Measurements from ENCODE around the gene NOP10. TPM values are rescaled to one million over a fixed set of nuclear protein-coding genes. Genes with fewer than 3 reads are reported as not detected.
A peak's percentile ranks its signal among the peaks of the same experiment; 100 is the strongest.

Gene NOP10
- polyA plus RNA-seq, 6 donors from 2014 or later = 255 to 387 (median 349) TPM

DNA sequence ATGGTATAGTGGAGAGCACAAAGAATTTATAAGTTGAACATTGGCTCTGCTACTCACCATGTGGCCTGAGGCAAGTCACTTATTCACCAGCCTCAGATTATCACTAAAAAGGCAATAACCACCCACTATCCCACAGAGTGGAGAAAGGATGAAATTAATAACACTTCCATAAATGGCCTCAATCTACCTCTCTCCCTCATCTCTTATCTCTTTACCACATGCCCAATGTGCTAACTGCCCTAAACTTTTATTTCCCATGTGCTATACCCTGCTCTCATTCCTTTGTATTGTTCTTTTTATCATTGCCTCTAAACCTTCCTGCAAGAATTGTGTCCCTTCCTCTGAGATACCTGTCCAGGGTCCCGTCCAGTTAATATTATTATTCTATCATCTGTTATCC is 31.4 kb downstream of the NOP10 start:
- H3K4me3 Mint-ChIP-seq = no peak overlapping the region
- H3K9me3 Mint-ChIP-seq = no peaks in the 10 kb centered on the region
- H3K27ac Mint-ChIP-seq = no peak overlapping the region
- H3K27me3 Mint-ChIP-seq = no peaks in the 10 kb centered on the region
- peaks cover 21 to 24% of the 10 kb centered on the region in 2 donors for H3K36me3 Mint-ChIP-seq
- DNase-seq (no peak), ATAC-seq (ENCODE audit: low read depth in 2 of 2) (no peak)
- H3K4me1 Mint-ChIP-seq = peaks cover 30 to 58% (median 48%) of the 10 kb centered on the region in 3 donors

DNA sequence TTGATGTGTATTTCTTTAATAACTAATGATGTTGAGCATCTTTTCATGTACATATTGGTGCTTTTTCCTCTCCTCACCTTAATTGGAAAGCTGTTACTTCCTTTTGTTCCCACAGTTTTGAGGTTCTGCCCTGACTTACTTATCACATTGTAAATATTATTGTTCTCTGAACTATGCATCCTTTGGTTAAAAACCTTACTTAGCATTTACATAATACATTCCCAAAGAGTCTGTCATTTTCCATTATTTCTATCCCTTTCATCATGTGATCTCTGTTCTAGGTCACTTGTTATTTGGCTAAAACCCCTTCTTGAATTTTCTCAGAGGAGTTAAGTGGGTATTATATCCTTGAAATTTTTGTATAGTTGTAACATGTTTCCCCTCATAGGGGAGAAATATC is 38.3 kb downstream of the NOP10 start:
- H3K9me3 Mint-ChIP-seq = no peaks in the 10 kb centered on the region
- H3K4me3 Mint-ChIP-seq = no peak overlapping the region
- peaks cover 16 to 28% of the 10 kb centered on the region in 2 donors for H3K36me3 Mint-ChIP-seq

DNA sequence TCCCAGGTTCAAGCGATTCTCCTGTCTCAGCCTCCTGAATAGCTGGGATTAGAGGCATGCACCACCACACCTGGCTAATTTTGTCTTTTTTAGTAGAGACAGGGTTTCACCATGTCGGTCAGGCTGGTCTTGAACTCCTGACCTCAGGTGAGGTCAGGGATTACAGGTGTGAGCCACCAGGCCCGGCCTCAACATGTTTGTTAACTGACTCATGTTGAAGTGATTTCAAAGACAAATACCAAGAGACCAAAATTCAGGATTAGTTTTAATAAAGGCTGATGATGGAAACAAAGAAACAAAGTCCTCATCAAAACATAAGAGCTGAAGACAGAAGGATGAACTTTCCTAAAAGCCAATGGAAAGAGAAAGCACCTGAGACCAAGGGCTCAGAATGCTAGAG is 41.9 kb downstream of the NOP10 start:
- ATAC-seq (ENCODE audit: low read depth in 2 of 2) (no peak), DNase-seq (no peak)
- no peaks in the 10 kb centered on the region for H3K27me3 Mint-ChIP-seq
- H3K9me3 Mint-ChIP-seq = no peaks in the 10 kb centered on the region
- peaks cover 52 to 77% (median 75%) of the 10 kb centered on the region in 3 donors for H3K4me1 Mint-ChIP-seq
- H3K36me3 Mint-ChIP-seq = peaks cover 1 to 14% of the 10 kb centered on the region in 2 donors
- no peak overlapping the region for H3K4me3 Mint-ChIP-seq
- H3K27ac Mint-ChIP-seq = peak overlapping the region in 1 of 6 donors; percentile 93

More for the DNA sequence above, 38.3 kb downstream of the NOP10 start:
- Mint-ChIP-seq H3K27me3 (no peaks in the 10 kb centered on the region), H3K4me1 (peaks cover 42 to 68% (median 67%) of the 10 kb centered on the region in 3 donors), H3K27ac (peak overlapping the region in 3 of 6 donors; percentile 1 to 70 (median 41))
- ATAC-seq (ENCODE audit: low read depth in 2 of 2) (no peak), DNase-seq (no peak)

DNA sequence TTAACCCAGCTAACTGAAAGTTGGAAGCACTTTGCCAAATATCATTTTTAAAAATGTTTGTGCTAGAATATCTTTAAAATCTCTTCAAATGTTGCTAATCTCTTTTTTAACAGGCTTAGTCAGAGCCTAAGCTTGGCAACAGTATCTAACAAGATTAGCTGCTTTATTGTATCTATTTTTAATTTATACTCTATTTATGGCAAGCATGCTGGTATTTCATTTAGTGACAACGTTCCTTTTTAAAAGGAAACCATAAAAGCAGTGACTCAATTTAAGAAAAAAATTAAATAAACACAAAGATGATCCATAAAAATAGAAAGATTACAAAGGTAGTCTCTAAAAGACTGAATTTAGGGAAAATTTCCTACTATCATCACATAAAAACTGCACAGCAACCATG is 45.9 kb downstream of the NOP10 start:
- Mint-ChIP-seq H3K36me3 (peaks cover 2 to 7% of the 10 kb centered on the region in 2 donors), H3K4me1 (peaks cover 41 to 79% (median 64%) of the 10 kb centered on the region in 3 donors), H3K9me3 (no peaks in the 10 kb centered on the region), H3K27ac (peak overlapping the region in 5 of 6 donors; percentile 5 to 66 (median 43)), H3K27me3 (no peaks in the 10 kb centered on the region), H3K4me3 (peak overlapping the region in 1 of 8 donors; percentile 50)
- DNase-seq (no peak), ATAC-seq (ENCODE audit: low read depth in 2 of 2) (no peak)

DNA sequence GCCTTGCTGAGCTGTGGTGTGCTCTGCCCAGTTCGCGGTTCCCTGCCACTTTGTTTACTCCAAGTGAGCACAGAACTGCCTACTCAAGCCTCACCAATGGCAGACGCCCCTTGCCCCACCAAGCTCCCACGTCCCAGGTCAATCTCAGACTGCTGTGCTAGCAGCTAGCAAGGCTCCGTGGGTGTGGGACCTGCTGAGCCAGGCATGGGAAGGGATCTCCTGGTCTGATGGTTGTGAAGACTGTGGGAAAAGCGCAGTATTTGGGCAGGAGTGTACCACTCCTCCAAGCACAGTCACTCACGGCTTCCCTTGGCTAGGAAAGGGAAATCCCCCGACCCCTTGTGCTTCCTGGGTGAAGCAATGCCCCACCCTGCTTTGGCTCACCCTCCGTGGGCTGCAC is 50.3 kb downstream of the NOP10 start:
- Mint-ChIP-seq H3K9me3 (peaks cover 0 to 4% (median 1%) of the 10 kb centered on the region in 7 donors), H3K36me3 (peaks cover 14 to 24% of the 10 kb centered on the region in 2 donors), H3K4me3 (no peak overlapping the region), H3K27ac (peak overlapping the region in 1 of 6 donors; percentile 7), H3K27me3 (no peaks in the 10 kb centered on the region), H3K4me1 (peaks cover 35 to 64% (median 55%) of the 10 kb centered on the region in 3 donors)
- ATAC-seq (ENCODE audit: low read depth in 2 of 2) (no peak), DNase-seq (no peak)

Other genes with a start within 250 kb of the NOP10 start
- gene EMC7, start 241.3 kb downstream of the NOP10 start, polyA plus RNA-seq (ENCODE audit: low read depth in 6 of 6) = 100 to 1,000 TPM in 1 of 6 donors, 10 to 100 TPM in 5; 91.8 to 106 (median 96.0) TPM
- gene PGBD4, start 241.1 kb downstream of the NOP10 start, polyA plus RNA-seq (ENCODE audit: low read depth in 6 of 6) = 1 to 10 TPM; 1.3 to 3.7 (median 2.5) TPM
- 10 to 100 TPM; 30.4 to 67.1 (median 43.0) TPM for gene KATNBL1, start 133.0 kb downstream of the NOP10 start, polyA plus RNA-seq (ENCODE audit: low read depth in 6 of 6)
- 100 to 1,000 TPM; 182 to 257 (median 184) TPM for gene EMC4, start 118.1 kb downstream of the NOP10 start, polyA plus RNA-seq (ENCODE audit: low read depth in 6 of 6)
- gene SLC12A6, start 5.4 kb downstream of the NOP10 start, polyA plus RNA-seq (ENCODE audit: low read depth in 6 of 6) = 10 to 100 TPM in 4 of 6 donors, 1 to 10 TPM in 2; 2.7 to 21.2 (median 14.1) TPM
- gene NUTM1, start 179 bp upstream of the NOP10 start, polyA plus RNA-seq (ENCODE audit: low read depth in 6 of 6) = not detected
- gene LPCAT4, start 24.1 kb upstream of the NOP10 start, polyA plus RNA-seq (ENCODE audit: low read depth in 6 of 6) = 1 to 10 TPM; 3.3 to 7.6 (median 6.0) TPM
- gene GOLGA8A, start 94.7 kb upstream of the NOP10 start, polyA plus RNA-seq (ENCODE audit: low read depth in 6 of 6) = 1 to 10 TPM; 1.8 to 7.6 (median 2.7) TPM
- 10 to 100 TPM in 2 of 6 donors, 1 to 10 TPM in 4; 2.7 to 11.7 (median 8.0) TPM for gene GOLGA8B, start 240.5 kb upstream of the NOP10 start, polyA plus RNA-seq (ENCODE audit: low read depth in 6 of 6)